Peyer's patch (tissue), 4 donors: ENCODE results near the gene LRIT2. TPM values are rescaled to one million over a fixed set of nuclear protein-coding genes. Genes with fewer than 3 reads are reported as not detected.

Experiments
- DNase-seq, 3 donors: peaks; one replicate each; pipeline ENCODE4 v3.0.0-alpha.2; 2017 to 2019
- H3K27ac ChIP-seq, 4 donors: fragments of 200-600 bp; sonication (generic); one replicate each; pipeline ENCODE4 v1.5.1; 2016 to 2019
- H3K27me3 ChIP-seq, 2 donors: fragments of 200-600 bp; sonication (generic); one replicate each; pipeline ENCODE4 v1.5.1; 2019
- H3K36me3 ChIP-seq, 3 donors: fragments of 200-600 bp; sonication (generic); one replicate each; pipeline ENCODE4 v1.5.1; 2016 to 2019
- H3K4me1 ChIP-seq, 4 donors: fragments of 200-600 bp; sonication (generic); one replicate each; pipeline ENCODE4 v1.5.1; 2016 to 2019
- H3K4me3 ChIP-seq, 4 donors: fragments of 200-600 bp; sonication (generic); 1 replicate in 3 of 4; 2 replicates in 1 of 4; pipeline ENCODE4 v1.5.1; 2016 to 2019; ENCODE audit warnings: mild to moderate bottlenecking in 1 of 4
- H3K9me3 ChIP-seq, 4 donors: fragments of 200-600 bp; sonication (generic); one replicate each; pipeline ENCODE4 v1.5.1; 2016 to 2019; ENCODE audit warnings: mild to moderate bottlenecking in 1 of 4
- POLR2A ChIP-seq, 2 donors: fragments of 450-650 bp; IDR thresholded peaks; one replicate each; pipeline ENCODE4 v1.5.1; 2017; ENCODE audit warnings: antibody characterized with exemption in 2 of 2, mild to moderate bottlenecking in 2 of 2, moderate library complexity in 2 of 2
- total RNA-seq, 4 donors: library from RNA; depleted of rRNA; stranded (reverse); fragments of >200 nt; gene quantifications; one replicate each; pipeline ENCODE4 v1.1.0, GENCODE V29; 2016
- TF ChIP-seq, protein P1 (sequence below), 6 experiments: fragments of 450-650 bp in 4 of 6; fragments of 200-600 bp in 2 of 6; sonication (generic) in 1 of 6; IDR thresholded peaks; one replicate each; pipeline ENCODE4 v1.5.1; 2017 to 2019; ENCODE audit warnings: antibody characterized with exemption in 6 of 6, mild to moderate bottlenecking in 3 of 6, moderate library complexity in 1 of 6

Gene LRIT2
- total RNA-seq, 4 donors from 2014 or later = not detected

DNA sequence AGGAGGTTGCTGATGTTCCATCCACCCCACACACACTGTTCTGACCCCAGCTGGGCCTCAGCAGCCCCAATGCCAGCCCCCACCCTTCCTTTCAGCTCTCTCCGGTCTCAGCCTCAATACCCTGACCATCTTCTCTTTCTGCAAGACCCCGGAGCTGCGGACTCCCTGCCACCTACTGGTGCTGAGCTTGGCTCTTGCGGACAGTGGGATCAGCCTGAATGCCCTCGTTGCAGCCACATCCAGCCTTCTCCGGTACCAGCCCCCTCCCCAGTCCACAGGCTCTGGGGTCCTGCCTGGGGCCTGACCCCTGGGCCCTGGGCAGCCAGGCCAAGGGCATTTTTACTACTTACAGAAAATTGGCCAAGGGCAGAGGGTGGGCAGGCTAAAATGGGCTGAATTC, 22.2 kb upstream of the LRIT2 start:
- H3K9me3 ChIP-seq = no peaks in the 10 kb centered on the region
- TF ChIP-seq, protein P1, sequence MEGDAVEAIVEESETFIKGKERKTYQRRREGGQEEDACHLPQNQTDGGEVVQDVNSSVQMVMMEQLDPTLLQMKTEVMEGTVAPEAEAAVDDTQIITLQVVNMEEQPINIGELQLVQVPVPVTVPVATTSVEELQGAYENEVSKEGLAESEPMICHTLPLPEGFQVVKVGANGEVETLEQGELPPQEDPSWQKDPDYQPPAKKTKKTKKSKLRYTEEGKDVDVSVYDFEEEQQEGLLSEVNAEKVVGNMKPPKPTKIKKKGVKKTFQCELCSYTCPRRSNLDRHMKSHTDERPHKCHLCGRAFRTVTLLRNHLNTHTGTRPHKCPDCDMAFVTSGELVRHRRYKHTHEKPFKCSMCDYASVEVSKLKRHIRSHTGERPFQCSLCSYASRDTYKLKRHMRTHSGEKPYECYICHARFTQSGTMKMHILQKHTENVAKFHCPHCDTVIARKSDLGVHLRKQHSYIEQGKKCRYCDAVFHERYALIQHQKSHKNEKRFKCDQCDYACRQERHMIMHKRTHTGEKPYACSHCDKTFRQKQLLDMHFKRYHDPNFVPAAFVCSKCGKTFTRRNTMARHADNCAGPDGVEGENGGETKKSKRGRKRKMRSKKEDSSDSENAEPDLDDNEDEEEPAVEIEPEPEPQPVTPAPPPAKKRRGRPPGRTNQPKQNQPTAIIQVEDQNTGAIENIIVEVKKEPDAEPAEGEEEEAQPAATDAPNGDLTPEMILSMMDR (IDR thresholded peaks at IDR 0.05) = no peak
- no peak for TF ChIP-seq POLR2A (IDR thresholded peaks at IDR 0.05)
- H3K27me3 ChIP-seq = no peaks in the 10 kb centered on the region
- no peak for DNase-seq
- no peaks in the 10 kb centered on the region for H3K4me1 ChIP-seq
- no peaks in the 10 kb centered on the region for H3K36me3 ChIP-seq
- no peak overlapping the region for H3K27ac ChIP-seq
- H3K4me3 ChIP-seq = no peak overlapping the region

DNA sequence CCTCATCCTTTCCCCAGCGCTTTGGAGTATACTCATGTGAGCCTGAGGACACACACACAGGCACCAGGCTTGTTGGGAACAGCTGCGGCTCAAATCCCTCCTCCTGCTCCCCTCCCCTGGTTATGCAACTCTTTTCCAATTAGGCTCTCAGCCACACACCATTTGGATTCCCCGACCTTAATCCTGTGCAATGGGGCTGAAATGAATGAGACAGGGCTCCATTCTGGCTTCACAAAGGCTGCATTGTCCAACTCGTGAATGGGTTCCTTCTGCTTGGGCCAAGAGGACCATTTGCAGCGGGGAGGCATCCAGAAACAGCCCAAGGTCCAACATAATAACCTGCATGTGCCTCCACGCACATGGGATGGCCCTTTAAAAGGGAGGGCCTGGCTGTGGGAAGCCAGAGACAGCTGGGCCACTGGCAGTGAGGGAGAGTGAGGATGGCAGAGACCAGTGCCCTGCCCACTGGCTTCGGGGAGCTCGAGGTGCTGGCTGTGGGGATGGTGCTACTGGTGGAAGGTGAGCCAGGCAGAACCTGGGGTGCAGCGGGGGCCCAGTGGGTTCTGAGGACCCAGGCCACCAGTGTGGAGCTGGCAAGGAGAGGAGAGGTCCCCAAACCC, 19.4 kb upstream of the LRIT2 start, which contains the start of gene RGR:
RGR (plus strand) TSS at position 403 of the 620 bp plus-strand sequence; CDS start at position 441, 38 bp downstream.
- TF ChIP-seq POLR2A (IDR thresholded peaks at IDR 0.05) = no peak
- TF ChIP-seq, protein P1 (IDR thresholded peaks at IDR 0.05) = no peak
- peak in 1 of 3 donors; percentile 48 for DNase-seq
- H3K27ac ChIP-seq = no peak within 1 kb of the TSS

DNA sequence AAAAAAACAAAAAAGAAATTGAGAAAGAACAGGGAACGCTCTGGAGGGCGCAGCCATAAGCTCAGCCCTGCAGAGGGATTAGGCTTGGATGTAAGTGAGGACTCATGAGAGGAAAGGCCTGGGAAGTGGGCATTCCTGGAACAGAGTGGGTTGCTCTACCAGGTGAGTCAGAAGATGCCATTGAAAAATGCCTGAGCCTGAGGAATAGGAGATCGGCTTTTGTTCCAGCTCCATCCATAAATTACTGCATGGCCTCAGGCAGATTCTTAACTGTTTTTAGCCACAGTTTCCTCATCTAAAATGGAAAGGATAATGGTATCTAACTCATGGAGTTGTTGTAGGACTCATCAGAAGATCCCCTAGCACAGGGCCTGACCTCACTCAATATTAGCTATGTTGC, 18.4 kb upstream of the LRIT2 start:
- Histone ChIP-seq H3K4me3 (no peak overlapping the region), H3K27ac (no peak overlapping the region), H3K4me1 (no peaks in the 10 kb centered on the region), H3K36me3 (no peaks in the 10 kb centered on the region), H3K9me3 (no peaks in the 10 kb centered on the region), H3K27me3 (no peaks in the 10 kb centered on the region)
- no peak for TF ChIP-seq POLR2A (IDR thresholded peaks at IDR 0.05)
- TF ChIP-seq, protein P1 (IDR thresholded peaks at IDR 0.05) = no peak
- DNase-seq = no peak

More for the DNA sequence above, 19.4 kb upstream of the LRIT2 start, which contains the start of gene RGR:
- H3K9me3 ChIP-seq = no peaks in the 10 kb centered on the region
- no peaks in the 10 kb centered on the region for H3K4me1 ChIP-seq
- no peaks in the 10 kb centered on the region for H3K27me3 ChIP-seq
- H3K4me3 ChIP-seq = no peak within 1 kb of the TSS
- no peaks in the 10 kb centered on the region for H3K36me3 ChIP-seq

DNA sequence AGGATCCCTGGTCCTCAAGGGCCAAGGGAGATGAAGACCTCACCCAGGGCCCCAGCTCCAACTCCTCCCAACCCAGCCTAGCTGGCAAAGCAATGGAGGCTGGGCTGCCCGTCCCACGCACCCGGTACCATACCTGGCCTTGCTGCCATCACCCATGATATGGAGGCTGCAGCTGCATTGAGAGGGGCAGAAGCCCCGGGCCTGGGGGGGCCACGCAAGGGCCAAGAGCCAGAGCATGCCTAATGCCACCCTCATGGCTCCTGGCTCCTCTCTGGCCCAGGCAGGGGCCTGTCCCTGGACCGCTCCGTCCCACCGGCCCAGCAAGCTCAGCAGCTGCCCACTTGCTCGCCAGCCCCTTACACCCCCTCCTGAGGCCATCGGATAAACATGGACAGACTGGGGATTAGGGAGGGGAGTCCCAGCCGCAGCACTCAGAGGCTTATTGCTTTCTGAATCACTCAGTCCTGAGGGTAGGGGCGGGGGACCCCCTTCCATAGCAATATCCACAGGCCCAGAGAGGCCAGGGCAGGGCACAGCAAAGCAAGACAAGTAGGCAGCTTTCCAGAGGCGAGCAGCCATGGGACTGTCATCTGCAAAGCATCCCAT, 15.9 kb upstream of the LRIT2 start, which contains the start of gene LRIT1:
LRIT1 (minus strand) TSS at position 362 of the 606 bp plus-strand sequence; CDS start at position 255, 107 bp downstream.
- H3K9me3 ChIP-seq = no peaks in the 10 kb centered on the region
- no peak within 1 kb of the TSS for H3K4me3 ChIP-seq
- H3K4me1 ChIP-seq = no peaks in the 10 kb centered on the region
- H3K27ac ChIP-seq = no peak within 1 kb of the TSS
- no peak for DNase-seq
- no peaks in the 10 kb centered on the region for H3K27me3 ChIP-seq
- H3K36me3 ChIP-seq = no peaks in the 10 kb centered on the region
- TF ChIP-seq, protein P1 (IDR thresholded peaks at IDR 0.05) = no peak
- TF ChIP-seq POLR2A (IDR thresholded peaks at IDR 0.05) = no peak

DNA sequence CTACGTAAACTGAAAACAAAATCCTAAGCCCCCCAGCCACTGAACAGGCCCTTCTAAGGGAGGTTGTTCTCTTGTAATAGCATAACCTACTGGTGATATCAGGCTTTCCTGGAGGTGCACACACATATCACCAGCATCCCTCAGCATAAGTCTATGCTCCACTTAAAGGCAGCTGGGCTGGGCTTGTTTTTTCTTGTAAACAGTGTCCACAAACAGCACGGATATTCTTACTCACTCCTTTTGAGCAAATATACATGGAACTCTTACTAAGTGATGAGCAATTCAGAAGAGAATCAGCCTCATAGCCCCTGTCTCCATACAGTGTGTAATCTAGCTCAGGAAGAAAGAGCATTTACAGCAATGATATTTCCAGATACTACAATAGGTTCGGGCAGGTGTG, 13.6 kb upstream of the LRIT2 start:
- Histone ChIP-seq H3K4me3 (no peak overlapping the region), H3K9me3 (no peaks in the 10 kb centered on the region), H3K4me1 (no peaks in the 10 kb centered on the region), H3K27me3 (no peaks in the 10 kb centered on the region), H3K36me3 (no peaks in the 10 kb centered on the region), H3K27ac (no peak overlapping the region)
- no peak for TF ChIP-seq POLR2A (IDR thresholded peaks at IDR 0.05)
- TF ChIP-seq, protein P1 (IDR thresholded peaks at IDR 0.05) = no peak
- no peak for DNase-seq
